Heart left ventricle (tissue), 16 donors: ENCODE results near the gene CHKA. TPM values are rescaled to one million over a fixed set of nuclear protein-coding genes. Genes with fewer than 3 reads are reported as not detected.
"Not testable (repeated sequence)": the region's sequence is repeated elsewhere in the genome, so short reads cannot be mapped to it uniquely, and the experiment has no call there.

Experiments used
- ATAC-seq, 4 donors: fragments of 200-7000 bp; cut with Tn5 transposase; one replicate each; pipeline ENCODE4 v1.9.1; 2020 to 2022; ENCODE audit warnings: moderate library complexity in 4 of 4, mild to moderate bottlenecking in 3 of 4, moderate number of reproducible peaks in 1 of 4
- DNase-seq, 5 donors: peaks; one replicate each; pipeline ENCODE4 v3.0.0-alpha.2; 2020
- H3K27ac ChIP-seq, 12 donors: fragments of 200-600 bp; sonication (generic) in 4 of 12; one replicate each; pipeline versions ENCODE4 v1.5.0 to v1.8.0; 2016 to 2022; ENCODE audit warnings: mild to moderate bottlenecking in 2 of 12
- H3K27me3 ChIP-seq, 9 donors: fragments of 200-600 bp; sonication (generic) in 2 of 9; one replicate each; pipeline versions ENCODE4 v1.5.1 to v1.8.0; 2016 to 2022; ENCODE audit warnings: mild to moderate bottlenecking in 3 of 9
- H3K36me3 ChIP-seq, 9 donors: fragments of 200-600 bp; sonication (generic) in 2 of 9; one replicate each; pipeline versions ENCODE4 v1.5.0 to v1.8.0; 2018 to 2022; ENCODE audit warnings: mild to moderate bottlenecking in 2 of 9
- H3K4me1 ChIP-seq, 12 donors: fragments of 200-600 bp; sonication (generic) in 4 of 12; one replicate each; pipeline versions ENCODE4 v1.5.0 to v1.8.0; 2016 to 2022; ENCODE audit warnings: mild to moderate bottlenecking in 3 of 12
- H3K4me3 ChIP-seq, 12 donors: fragments of 200-600 bp; sonication (generic) in 4 of 12; one replicate each; pipeline versions ENCODE4 v1.5.0 to v1.8.0; 2017 to 2022; ENCODE audit warnings: mild to moderate bottlenecking in 9 of 12, moderate library complexity in 4 of 12
- H3K9me3 ChIP-seq, 12 donors: fragments of 200-600 bp; sonication (generic) in 4 of 12; one replicate each; pipeline versions ENCODE4 v1.5.0 to v1.8.0; 2016 to 2022; ENCODE audit warnings: mild to moderate bottlenecking in 1 of 12
- POLR2A ChIP-seq, 2 donors: fragments of 450-650 bp; IDR thresholded peaks; one replicate each; pipeline ENCODE4 v1.6.1; 2017; ENCODE audit warnings: antibody characterized with exemption in 2 of 2, mild to moderate bottlenecking in 2 of 2, moderate library complexity in 2 of 2
- WGBS, 4 donors: extraction: QIAGEN DNeasy Blood & Tissue Kit in 2 of 4; methylation state at CpG; one replicate each; pipeline versions ENCODE4 v1.1.5 to v1.1.7; 2013 to 2018; 5-methylcytosine and 5-hydroxymethylcytosine counted together
- intact Hi-C, 10 donors: fragments of 100-400 bp; cut with DNase I; formaldehyde crosslinking; loops; one replicate each; pipeline versions ENCODE4 v1.11.1 to v1.14.2; 2022
- polyA plus RNA-seq, 2 donors: library from polyadenylated mRNA; stranded (reverse); fragments of 200-250 nt; gene quantifications; one replicate each; pipeline ENCODE4 v1.2.3, GENCODE V29; 2013
- total RNA-seq, 9 donors: library from RNA; depleted of rRNA in 2 of 9; stranded (reverse); fragments of >200 nt in 2 of 9; fragmentation: NEBNext Ultra II Directional in 3 of 9; extraction: Animal tissue kit (Norgen Biotek cat#: 25700) in 3 of 9; gene quantifications; one replicate each; pipeline versions ENCODE4 v1.1.0 to v1.2.4, GENCODE V29; 2016 to 2023
- TF ChIP-seq, protein P1 (sequence below), 12 donors: fragments of 200-600 bp; sonication (generic) in 4 of 12; IDR thresholded peaks; one replicate each; pipeline versions ENCODE4 v1.5.0 to v1.8.0; 2018 to 2022; ENCODE audit warnings: antibody characterized with exemption in 12 of 12, mild to moderate bottlenecking in 5 of 12
- donor health status: ischemic (EF 13 %, LVEDD 7.1; RV severe dilation, severe dysfunction).
- donor health status: healthy with polysubstance abuse.
- donor health status: DM: no; HTN: yes; CAD: no.
- donor health status: DM: no; HTN: no; CAD: no.
- donor health status: ischemic (EF 25% LVEDD 6.9; RV normal size, moderate dysfunction).
- donor health status: ischemic (EF 25% LVEDD 5.7; RV mildly dilated, moderate dysfunction).
- donor health status: healthy.
- donor health status: DM: yes; HTN: yes; CAD: no.
- donor health status: ischemic (EF 35%, LVEDD 5.7; RV mildly dilated, moderate dysfunction).
- donor health status: nonischemic (EF 11% LVEDD 7.7; RV severe dilation, severe dysfunction).
- donor health status: DM: yes; HTN: yes; CAD: no.
- donor health status: PGD.
- donor health status: ischemic (EF 29% LVEDD 5.4; RV normal size, mild dysfunction).
- donor health status: nonischemic (EF 23%, LVEDD 6.1; RV moderate dilation, normal function).

Gene CHKA
- total and polyA plus RNA-seq, 11 donors, result 6.1 to 22.9 (median 9.1) TPM

DNA sequence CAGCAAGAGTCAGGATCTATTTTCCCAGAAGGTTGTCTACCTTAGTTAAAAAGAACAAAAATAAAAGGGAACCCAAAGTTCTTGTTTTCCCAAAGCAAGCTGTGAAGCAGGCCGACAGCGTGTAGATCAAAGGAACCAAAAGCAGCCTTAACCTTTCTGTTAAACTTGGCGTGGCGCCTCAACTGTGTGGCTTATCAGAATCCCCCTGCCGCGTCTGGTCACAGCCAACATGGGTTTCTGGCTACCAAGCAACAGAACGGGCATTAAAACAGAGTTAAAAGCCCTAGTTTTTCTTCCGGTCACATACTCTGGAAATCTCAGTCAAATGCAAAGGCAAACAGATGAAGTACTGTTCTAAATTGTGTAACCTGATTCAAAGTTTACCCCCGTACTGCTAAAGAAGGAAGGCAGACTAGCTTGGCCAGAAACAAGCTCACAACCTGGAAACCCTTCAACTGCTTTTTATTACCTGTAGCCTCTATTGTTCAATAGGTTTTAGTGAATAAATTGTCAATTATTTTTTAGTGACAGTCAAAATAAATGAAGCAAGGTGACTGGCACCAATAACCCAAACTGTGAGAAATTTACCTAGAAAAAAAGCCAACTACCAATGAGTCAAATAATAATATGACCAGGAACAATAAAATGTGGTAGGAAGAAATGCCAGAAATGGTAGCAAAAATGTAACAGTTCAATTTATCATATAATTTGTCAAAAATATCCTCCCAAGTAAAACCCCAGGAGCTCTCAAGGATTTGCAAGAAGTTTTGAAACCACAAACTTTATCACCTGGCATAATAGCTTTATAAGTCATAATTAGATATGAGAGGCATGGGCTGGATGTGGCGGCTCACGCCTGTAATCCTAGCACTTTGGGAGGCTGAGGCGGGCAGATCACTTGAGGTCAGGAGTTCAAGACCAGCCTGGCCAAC, 21.4 kb downstream of the CHKA start:
- intact Hi-C loops, result no loop called here
- Histone ChIP-seq H3K4me1 (peaks cover 0 to 31% (median 13%) of the 10 kb centered on the region in 12 donors), H3K36me3 (peaks cover 0 to 4% (median 0%) of the 10 kb centered on the region in 9 donors), H3K27ac (peak overlapping the region in 5 of 12 donors; percentile 2 to 41 (median 24)), H3K4me3 (no peak overlapping the region), H3K9me3 (no peaks in the 10 kb centered on the region), H3K27me3 (no peaks in the 10 kb centered on the region)
- ATAC-seq (peak in 3 of 4 donors; percentile 68 to 81 (median 80)), DNase-seq (peak in 4 of 5 donors; percentile 35 to 58 (median 52))
- TF ChIP-seq, protein P1, sequence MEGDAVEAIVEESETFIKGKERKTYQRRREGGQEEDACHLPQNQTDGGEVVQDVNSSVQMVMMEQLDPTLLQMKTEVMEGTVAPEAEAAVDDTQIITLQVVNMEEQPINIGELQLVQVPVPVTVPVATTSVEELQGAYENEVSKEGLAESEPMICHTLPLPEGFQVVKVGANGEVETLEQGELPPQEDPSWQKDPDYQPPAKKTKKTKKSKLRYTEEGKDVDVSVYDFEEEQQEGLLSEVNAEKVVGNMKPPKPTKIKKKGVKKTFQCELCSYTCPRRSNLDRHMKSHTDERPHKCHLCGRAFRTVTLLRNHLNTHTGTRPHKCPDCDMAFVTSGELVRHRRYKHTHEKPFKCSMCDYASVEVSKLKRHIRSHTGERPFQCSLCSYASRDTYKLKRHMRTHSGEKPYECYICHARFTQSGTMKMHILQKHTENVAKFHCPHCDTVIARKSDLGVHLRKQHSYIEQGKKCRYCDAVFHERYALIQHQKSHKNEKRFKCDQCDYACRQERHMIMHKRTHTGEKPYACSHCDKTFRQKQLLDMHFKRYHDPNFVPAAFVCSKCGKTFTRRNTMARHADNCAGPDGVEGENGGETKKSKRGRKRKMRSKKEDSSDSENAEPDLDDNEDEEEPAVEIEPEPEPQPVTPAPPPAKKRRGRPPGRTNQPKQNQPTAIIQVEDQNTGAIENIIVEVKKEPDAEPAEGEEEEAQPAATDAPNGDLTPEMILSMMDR (IDR thresholded peaks at IDR 0.05), result no peak
- WGBS, 4 donors, result 31 to 48% (median 35%) methylated on average over 12 of the region's 12 CpGs

GRCh38 chr11:68099057-68099456, 22.1 kb downstream of the CHKA start:
- H3K4me3 ChIP-seq, result no peak overlapping the region
- ATAC-seq (no peak), DNase-seq (no peak)
- H3K4me1 ChIP-seq, result peaks cover 0 to 31% (median 13%) of the 10 kb centered on the region in 12 donors
- peak overlapping the region in 5 of 12 donors; percentile 2 to 41 (median 24) for H3K27ac ChIP-seq
- H3K9me3 ChIP-seq, result no peaks in the 10 kb centered on the region
- peaks cover 0 to 4% (median 0%) of the 10 kb centered on the region in 9 donors for H3K36me3 ChIP-seq
- TF ChIP-seq POLR2A (IDR thresholded peaks at IDR 0.05), result no peak
- TF ChIP-seq, protein P1 (IDR thresholded peaks at IDR 0.05), result no peak
- H3K27me3 ChIP-seq, result no peaks in the 10 kb centered on the region
- intact Hi-C loops, result no loop called here

GRCh38 chr11:68096962-68097361, 24.2 kb downstream of the CHKA start:
- Histone ChIP-seq H3K4me3 (no peak overlapping the region), H3K4me1 (peaks cover 0 to 25% (median 13%) of the 10 kb centered on the region in 12 donors), H3K27ac (no peak overlapping the region), H3K36me3 (peaks cover 0 to 4% (median 0%) of the 10 kb centered on the region in 9 donors), H3K27me3 (no peaks in the 10 kb centered on the region), H3K9me3 (no peaks in the 10 kb centered on the region)
- DNase-seq, result no peak
- TF ChIP-seq, protein P1 (IDR thresholded peaks at IDR 0.05), result no peak
- no peak for TF ChIP-seq POLR2A (IDR thresholded peaks at IDR 0.05)
- intact Hi-C loops, result no loop called here
- no peak for ATAC-seq
- WGBS, 4 donors, result 95 to 96% (median 95%) methylated on average over 8 of the region's 8 CpGs

DNA sequence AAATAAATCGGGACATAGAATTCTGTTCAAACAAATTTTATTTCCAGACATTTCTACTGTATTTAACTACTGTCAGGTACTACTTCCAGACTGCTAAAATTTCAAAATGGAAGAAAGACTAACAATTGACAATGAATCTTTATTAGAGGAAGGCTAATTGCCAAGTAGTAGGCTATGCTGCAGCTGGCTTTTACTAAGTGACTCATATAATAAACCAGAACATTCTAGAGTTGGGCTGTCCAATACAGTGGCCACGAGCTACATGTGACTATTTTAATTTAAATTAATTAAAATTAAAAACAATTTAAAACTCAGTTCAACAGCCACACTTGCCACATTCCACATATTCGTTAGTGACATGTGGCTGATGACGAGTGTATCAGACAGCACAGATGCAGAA, 27.6 kb downstream of the CHKA start:
- DNase-seq, result no peak
- intact Hi-C loops, result no loop called here
- no peak overlapping the region for H3K27ac ChIP-seq
- H3K27me3 ChIP-seq, result no peaks in the 10 kb centered on the region
- 81 to 92% (median 86%) methylated on average over 4 of the region's 4 CpGs for WGBS, 4 donors
- H3K4me3 ChIP-seq, result no peak overlapping the region
- H3K4me1 ChIP-seq, result peaks cover 0 to 17% (median 7%) of the 10 kb centered on the region in 12 donors
- peaks cover 0 to 4% (median 0%) of the 10 kb centered on the region in 9 donors for H3K36me3 ChIP-seq
- no peak for ATAC-seq
- TF ChIP-seq, protein P1 (IDR thresholded peaks at IDR 0.05), result no peak
- no peak for TF ChIP-seq POLR2A (IDR thresholded peaks at IDR 0.05)
- no peaks in the 10 kb centered on the region for H3K9me3 ChIP-seq

GRCh38 chr11:68092946-68093345, 28.2 kb downstream of the CHKA start:
- H3K9me3 ChIP-seq, DNase-seq, H3K27ac ChIP-seq, H3K4me3 ChIP-seq, ATAC-seq, H3K27me3 ChIP-seq, intact Hi-C loops, H3K36me3 ChIP-seq: not testable (repeated sequence)
- H3K4me1 ChIP-seq, result peaks cover 0 to 17% (median 7%) of the 10 kb centered on the region in 12 donors
- 91 to 98% (median 96%) methylated on average over 3 of the region's 3 CpGs for WGBS, 4 donors
